ENCODE measurements around the gene LSAMP. TPM values are rescaled to one million over a fixed set of nuclear protein-coding genes. Genes with fewer than 3 reads are reported as not detected.

LSAMP gene
- total and polyA plus RNA-seq, 2 of the 13 experiments (the other 11 are each of a cell fraction or from before 2014, with no cell fraction given) = not detected

- TF ChIP-seq MXD3 (CRISPR knock-in tag; IDR thresholded peaks at IDR 0.05) (no peak), MYC (CRISPR knock-in tag; IDR thresholded peaks at IDR 0.05; ENCODE audit: borderline replicate concordance) (no peak)
Measured at GRCh38 chr3:116276675-116277074, 168.6 kb downstream of the LSAMP start (continued).

- 0% methylated on average over 2 of the region's 2 CpGs for WGBS (ENCODE audit: low lambda C conversion rate)
Measured at GRCh38 chr3:116270056-116270455, 175.2 kb downstream of the LSAMP start.

More at GRCh38 chr3:116270056-116270455, 175.2 kb downstream of the LSAMP start:
- no peak overlapping the region for H3K4me3 ChIP-seq (replicated peaks in 1 of 3; ENCODE audit: insufficient read depth in 1 of 3, low read depth in 2 of 3, low read length in 3 of 3)
- H3K4me2 ChIP-seq (ENCODE audit: low read depth, low read length) = no peak overlapping the region
- FAIRE-seq = no peak
- no peaks in the 10 kb centered on the region for H3K9me3 ChIP-seq (ENCODE audit: low read length)
- no peak for DNase-seq (ENCODE audit: low spot score)
- in situ Hi-C loops (cut with HindIII; ENCODE audit: extremely low pct_ligation_motif_present, low pct_unique_long_range_greater_than_20kb) = no loop called here
- H2AFZ ChIP-seq (ENCODE audit: low read length) = no peak overlapping the region
- H3K27me3 ChIP-seq (ENCODE audit: control insufficient read depth in 1 of 2, insufficient read depth in 2 of 2, low read length in 2 of 2) = no peaks in the 10 kb centered on the region
- no TSS peak for BruUV-seq (replicated peaks)
- no peak overlapping the region for H3K9ac ChIP-seq (ENCODE audit: insufficient read depth, low read depth, low read length)
- no peaks in the 10 kb centered on the region for H3K36me3 ChIP-seq (replicated peaks in 1 of 2; ENCODE audit: control insufficient read depth in 1 of 2, insufficient read depth in 2 of 2, low read length in 2 of 2)
- H4K20me1 ChIP-seq (ENCODE audit: insufficient read depth, low read length) = no peaks in the 10 kb centered on the region
- TF ChIP-seq ZBTB37 (CRISPR knock-in tag; IDR thresholded peaks at IDR 0.05) (no peak), KDM1A (CRISPR knock-in tag; IDR thresholded peaks at IDR 0.05) (no peak), HNRNPUL1 (IDR thresholded peaks at IDR 0.05; ENCODE audit: low read depth, low read length) (no peak), ZNF446 (CRISPR knock-in tag; IDR thresholded peaks at IDR 0.05) (no peak), ZNF652 (CRISPR knock-in tag; IDR thresholded peaks at IDR 0.05; ENCODE audit: borderline replicate concordance, low read depth) (no peak), IKZF1 (IDR thresholded peaks at IDR 0.05) (no peak), TMF1 (CRISPR knock-in tag; IDR thresholded peaks at IDR 0.05; ENCODE audit: low read depth) (no peak), ZNF24 (IDR thresholded peaks at IDR 0.05) (no peak), PRMT3 (CRISPR knock-in tag; IDR thresholded peaks at IDR 0.05; ENCODE audit: borderline replicate concordance, low read depth) (no peak)
- ATAC-seq = no peak
- ChIA-PET CTCF (ENCODE audit: low intra/inter-chr PET ratio, low total read pairs) (no interaction called here), POLR2A (no interaction called here)
- intact Hi-C loops (cut with micrococcal nuclease; ENCODE audit: unreplicated experiment) = no loop called here
- no peaks in the 10 kb centered on the region for H3K79me2 ChIP-seq (ENCODE audit: insufficient read depth, low read length)
- no peak overlapping the region for H3K27ac ChIP-seq (ENCODE audit: extremely low read length, insufficient read depth, low read length)
- no peaks in the 10 kb centered on the region for H3K4me1 ChIP-seq (ENCODE audit: insufficient read depth, low read length)

Measured in HepG2 (cell line).